ENCODE data around the gene TMEM107. TPM values are rescaled to one million over a fixed set of nuclear protein-coding genes. Genes with fewer than 3 reads are reported as not detected.

Gene TMEM107
- total RNA-seq, 1 experiment from 2014 or later: 134 TPM

- no peaks in the 10 kb centered on the region for H3K79me2 ChIP-seq (ENCODE audit: low read length)
- peak overlapping the region; percentile 100 for H3K4me2 ChIP-seq (ENCODE audit: low read depth, low read length, poor library complexity, severe bottlenecking)
- peaks cover 76% of the 10 kb centered on the region for H3K4me1 ChIP-seq (ENCODE audit: low read length)
- DNase-seq: peak; percentile 57
- H3K27me3 ChIP-seq (ENCODE audit: low read length): no peaks in the 10 kb centered on the region
- no peak overlapping the region for H3K27ac ChIP-seq (ENCODE audit: low read length)
- H3K9me2 ChIP-seq (replicated peaks; ENCODE audit: insufficient read depth, low read length): no peaks in the 10 kb centered on the region
- H3K9ac ChIP-seq (ENCODE audit: low read length): peak overlapping the region; percentile 91
- H4K20me1 ChIP-seq (ENCODE audit: insufficient read depth, low read depth, low read length): no peaks in the 10 kb centered on the region
- H2AFZ ChIP-seq (ENCODE audit: low read length): peak overlapping the region; percentile 63; the same call in 1 of the 2 replicates
- peak overlapping the region; percentile 92 for H3K4me3 ChIP-seq (ENCODE audit: low read length)
- H3K36me3 ChIP-seq (ENCODE audit: insufficient read depth, low read length): no peaks in the 10 kb centered on the region
- no peaks in the 10 kb centered on the region for H3K9me3 ChIP-seq (ENCODE audit: low read length)
Measured at GRCh38 chr17:8122924-8123694, 53.1 kb downstream of the TMEM107 start.

Other genes starting within 250 kb of the TMEM107 start
- gene KCNAB3, start 246.5 kb downstream of the TMEM107 start, total RNA-seq (2014; rRNA removed; shearing (Covaris generic); ENCODE audit: low replicate concordance): 5.6 and 10.0 TPM in 2 replicates
- gene TRAPPC1, start 244.4 kb downstream of the TMEM107 start, total RNA-seq (2014; rRNA removed; shearing (Covaris generic); ENCODE audit: low replicate concordance): 54.4 and 60.8 TPM in 2 replicates
- 14.6 and 28.5 TPM in 2 replicates for gene CNTROB, start 244.2 kb downstream of the TMEM107 start, total RNA-seq (2014; rRNA removed; shearing (Covaris generic); ENCODE audit: low replicate concordance)
- not detected in 2 replicates for gene GUCY2D, start 173.8 kb downstream of the TMEM107 start, total RNA-seq (2014; rRNA removed; shearing (Covaris generic); ENCODE audit: low replicate concordance)
- gene ALOX15B, start 137.3 kb downstream of the TMEM107 start, total RNA-seq (2014; rRNA removed; shearing (Covaris generic); ENCODE audit: low replicate concordance): not detected in 2 replicates
- gene ALOX12B, start 88.7 kb downstream of the TMEM107 start, total RNA-seq (2014; rRNA removed; shearing (Covaris generic); ENCODE audit: low replicate concordance): 0.22 and 1.5 TPM in 2 replicates
- gene ALOXE3, start 57.9 kb downstream of the TMEM107 start, total RNA-seq (2014; rRNA removed; shearing (Covaris generic); ENCODE audit: low replicate concordance): 0.18 TPM in 1 of 2 replicates, not detected in the other
- 0.37 and 2.1 TPM in 2 replicates for gene HES7, start 52.3 kb downstream of the TMEM107 start, total RNA-seq (2014; rRNA removed; shearing (Covaris generic); ENCODE audit: low replicate concordance)
- 12.7 and 24.0 TPM in 2 replicates for gene PER1, start 24.0 kb downstream of the TMEM107 start, total RNA-seq (2014; rRNA removed; shearing (Covaris generic); ENCODE audit: low replicate concordance)
- gene VAMP2, start 13.4 kb downstream of the TMEM107 start, total RNA-seq (2014; rRNA removed; shearing (Covaris generic); ENCODE audit: low replicate concordance): 24.5 and 47.7 TPM in 2 replicates
- 10.3 and 34.4 TPM in 2 replicates for gene BORCS6, start 13.8 kb upstream of the TMEM107 start, total RNA-seq (2014; rRNA removed; shearing (Covaris generic); ENCODE audit: low replicate concordance)
- gene AURKB, start 34.2 kb upstream of the TMEM107 start, total RNA-seq (2014; rRNA removed; shearing (Covaris generic); ENCODE audit: low replicate concordance): 71.0 and 82.4 TPM in 2 replicates
- 16.4 and 19.7 TPM in 2 replicates for gene CTC1, start 71.7 kb upstream of the TMEM107 start, total RNA-seq (2014; rRNA removed; shearing (Covaris generic); ENCODE audit: low replicate concordance)
- 39.9 and 129 TPM in 2 replicates for gene PFAS, start 72.9 kb upstream of the TMEM107 start, total RNA-seq (2014; rRNA removed; shearing (Covaris generic); ENCODE audit: low replicate concordance)
- 25.5 and 41.3 TPM in 2 replicates for gene RANGRF, start 112.3 kb upstream of the TMEM107 start, total RNA-seq (2014; rRNA removed; shearing (Covaris generic); ENCODE audit: low replicate concordance)
- gene SLC25A35, start 119.0 kb upstream of the TMEM107 start, total RNA-seq (2014; rRNA removed; shearing (Covaris generic); ENCODE audit: low replicate concordance): 4.8 and 7.6 TPM in 2 replicates
- not detected in 2 replicates for gene ARHGEF15, start 133.9 kb upstream of the TMEM107 start, total RNA-seq (2014; rRNA removed; shearing (Covaris generic); ENCODE audit: low replicate concordance)
- gene ODF4, start 163.5 kb upstream of the TMEM107 start, total RNA-seq (2014; rRNA removed; shearing (Covaris generic); ENCODE audit: low replicate concordance): not detected in 2 replicates
- 4,201 and 4,757 TPM in 2 replicates for gene RPL26, start 206.8 kb upstream of the TMEM107 start, total RNA-seq (2014; rRNA removed; shearing (Covaris generic); ENCODE audit: low replicate concordance)
- not detected in 2 replicates for gene RNF222, start 221.4 kb upstream of the TMEM107 start, total RNA-seq (2014; rRNA removed; shearing (Covaris generic); ENCODE audit: low replicate concordance)

Measured in Karpas-422 (cell line).